DMS53 treated with DMSO at 0.1 percent for 48 hours (cell line): ENCODE data around the gene CCDC182.

Experiments used
- DNase-seq: peaks from one replicate; lab custom pipeline; 2025; ENCODE audit not compliant: unreplicated experiment; lab: John Stamatoyannopoulos, UW

Gene CCDC182

GRCh38 chr17:57757735-57758134 lies 12.6 kb upstream of the CCDC182 start:
- no peak for DNase-seq

- no peak for DNase-seq
Observed at GRCh38 chr17:57756951-57757350, 11.9 kb upstream of the CCDC182 start.

GRCh38 chr17:57755480-57756070 lies 10.5 kb upstream of the CCDC182 start:
- no peak for DNase-seq

GRCh38 chr17:57752031-57752905 lies 7.2 kb upstream of the CCDC182 start:
- no peak for DNase-seq

GRCh38 chr17:57751348-57751971 lies 6.4 kb upstream of the CCDC182 start:
- DNase-seq: no peak

GRCh38 chr17:57750895-57751294 lies 5.8 kb upstream of the CCDC182 start:
- DNase-seq: no peak

GRCh38 chr17:57750109-57750871 lies 5.2 kb upstream of the CCDC182 start:
- no peak for DNase-seq

DNA sequence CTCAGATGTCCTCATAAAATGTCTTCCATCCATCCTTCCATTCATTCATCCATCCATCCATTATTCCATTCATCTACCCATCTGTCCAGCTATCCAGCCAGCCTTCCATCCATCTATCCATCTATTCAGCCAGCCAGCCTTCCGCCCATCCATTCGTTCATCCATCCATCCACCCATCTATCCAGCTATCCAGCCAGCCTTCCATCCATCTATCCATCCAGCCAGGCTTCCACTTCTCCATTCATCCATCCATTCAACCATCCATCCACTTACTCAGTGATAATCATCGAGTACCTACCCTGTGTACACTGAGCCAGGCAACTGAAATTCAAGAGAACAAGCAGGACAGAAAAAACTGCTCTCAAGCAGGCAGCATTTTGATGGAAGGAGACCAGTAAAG lies 4.6 kb upstream of the CCDC182 start:
- DNase-seq: no peak

- peak; percentile 50 for DNase-seq
Observed at GRCh38 chr17:57747221-57748017, 2.3 kb upstream of the CCDC182 start.

- no peak for DNase-seq
Observed at GRCh38 chr17:57746221-57746620, 1.1 kb upstream of the CCDC182 start.

GRCh38 chr17:57744195-57745170 lies 616 bp downstream of the CCDC182 start:
- DNase-seq: no peak

DNA sequence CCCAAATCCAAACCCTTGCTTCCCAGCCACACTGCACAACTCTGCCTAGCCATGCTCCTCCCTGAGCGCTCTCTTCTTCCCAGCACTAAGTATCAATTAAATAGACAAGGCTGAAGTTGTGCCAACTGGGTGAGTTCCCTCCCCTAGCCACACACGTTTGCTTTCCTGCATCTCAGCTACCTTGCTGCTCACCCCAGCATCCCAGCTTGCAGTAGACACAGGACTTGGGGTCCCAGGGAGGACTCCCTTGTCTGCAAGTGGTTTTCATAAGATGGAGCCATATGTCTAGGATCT lies 4.9 kb downstream of the CCDC182 start:
- DNase-seq: no peak

- DNase-seq: peak; percentile 1
Observed at GRCh38 chr17:57739402-57740234, 5.5 kb downstream of the CCDC182 start.

- DNase-seq: no peak
Observed at GRCh38 chr17:57737450-57737849, 7.6 kb downstream of the CCDC182 start.

GRCh38 chr17:57735707-57736106 lies 9.4 kb downstream of the CCDC182 start:
- DNase-seq: no peak

DNA sequence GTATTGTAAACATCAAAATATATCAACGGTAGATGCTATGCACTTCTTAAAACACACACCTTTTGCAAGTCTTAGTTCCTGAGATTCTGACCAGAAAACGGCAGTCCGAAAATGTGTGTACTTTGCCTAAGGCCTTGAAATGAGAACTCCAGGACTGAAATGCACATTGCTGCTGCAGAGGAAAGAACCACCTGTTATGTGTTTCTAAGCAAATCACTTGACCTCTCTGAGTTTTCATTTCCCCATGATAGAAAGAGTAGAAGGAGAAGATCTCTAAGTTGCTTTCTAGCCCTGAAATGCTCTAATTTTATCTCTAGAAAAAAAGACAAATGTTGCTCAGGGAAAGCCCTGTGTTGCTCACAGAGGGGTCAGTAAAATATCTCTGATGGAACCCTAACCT lies 9.9 kb downstream of the CCDC182 start:
- no peak for DNase-seq

DNA sequence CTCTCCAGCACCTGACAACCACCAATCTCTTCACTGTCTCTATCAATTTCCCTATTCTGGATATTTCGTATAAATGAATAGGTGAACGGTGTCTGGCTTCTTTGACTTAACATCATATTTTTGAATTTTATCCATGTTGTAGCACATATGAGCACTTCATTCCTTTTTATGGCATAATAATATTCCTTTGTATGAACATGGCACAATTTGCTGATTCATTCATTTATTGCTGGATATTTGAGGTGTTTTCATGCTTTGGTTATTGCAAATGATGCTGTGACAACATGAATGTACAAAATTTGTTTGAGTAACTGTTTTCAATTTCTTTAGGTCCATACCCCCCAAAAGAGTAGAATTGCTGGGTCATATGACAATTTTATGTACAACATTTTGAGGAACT lies 12.0 kb downstream of the CCDC182 start:
- no peak for DNase-seq

DNA sequence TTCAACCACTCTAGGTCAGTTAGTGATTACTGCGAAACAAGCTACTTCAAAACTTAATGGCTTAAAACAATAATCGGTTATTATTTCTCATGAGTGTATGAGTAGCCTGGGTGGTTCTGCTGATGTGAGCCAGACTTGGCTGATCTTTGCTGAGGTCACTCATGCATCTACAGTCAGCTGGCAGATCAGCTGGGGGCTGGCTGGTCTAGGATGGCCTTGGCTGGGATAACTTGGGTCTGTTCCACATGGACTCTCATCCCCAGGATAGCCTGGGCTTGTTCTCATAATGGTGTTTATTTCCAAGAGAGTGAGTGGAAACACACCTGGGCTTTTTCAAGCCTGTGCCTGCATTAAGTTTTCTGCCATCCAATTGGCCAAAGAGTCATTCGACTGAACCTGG lies 13.0 kb downstream of the CCDC182 start:
- no peak for DNase-seq
